NCI-H345 treated with DMSO at 0.1 percent for 48 hours (cell line): ENCODE data around the gene TCF12.
"Not testable (repeated sequence)": the region's sequence is repeated elsewhere in the genome, so short reads cannot be mapped to it uniquely, and the experiment has no call there.

Experiments used
- DNase-seq: peaks from one replicate; lab custom pipeline; 2025; ENCODE audit not compliant: unreplicated experiment; lab: John Stamatoyannopoulos, UW

The TCF12 gene

DNA sequence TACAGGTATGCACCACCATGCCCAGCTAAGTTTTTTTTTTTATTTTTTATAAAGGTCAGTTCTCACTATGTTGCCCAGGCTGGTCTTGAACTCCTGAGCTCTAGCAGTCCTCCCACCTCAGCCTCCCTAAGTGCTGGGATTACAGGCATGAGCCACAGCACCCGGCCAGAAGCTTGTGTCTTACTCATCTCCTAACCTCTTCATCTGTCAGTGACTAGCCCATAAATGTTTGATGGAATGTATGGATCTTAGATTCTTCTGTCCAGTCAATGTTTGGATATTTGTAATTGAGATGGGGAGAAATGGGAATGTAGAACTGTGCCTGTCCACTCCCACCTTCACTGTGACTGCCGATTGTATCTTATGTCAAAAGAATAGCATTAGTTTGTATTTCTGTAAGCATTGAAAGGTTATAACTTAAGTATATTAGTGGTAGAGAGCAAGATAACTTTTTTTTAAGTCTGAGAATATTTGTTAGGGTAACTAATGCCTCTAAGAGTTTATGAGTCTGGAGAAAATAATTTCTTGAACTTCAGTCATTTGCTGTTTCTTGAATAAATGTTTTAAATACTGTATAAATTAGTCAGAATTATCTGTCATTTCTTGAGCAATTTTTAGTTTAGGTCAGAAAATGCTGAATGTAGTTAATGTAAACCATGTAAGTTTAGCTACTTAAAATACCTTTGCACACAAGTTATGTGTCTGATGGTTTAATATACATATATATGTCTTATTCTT lies 242.5 kb downstream of the TCF12 start:
- DNase-seq: no peak

DNA sequence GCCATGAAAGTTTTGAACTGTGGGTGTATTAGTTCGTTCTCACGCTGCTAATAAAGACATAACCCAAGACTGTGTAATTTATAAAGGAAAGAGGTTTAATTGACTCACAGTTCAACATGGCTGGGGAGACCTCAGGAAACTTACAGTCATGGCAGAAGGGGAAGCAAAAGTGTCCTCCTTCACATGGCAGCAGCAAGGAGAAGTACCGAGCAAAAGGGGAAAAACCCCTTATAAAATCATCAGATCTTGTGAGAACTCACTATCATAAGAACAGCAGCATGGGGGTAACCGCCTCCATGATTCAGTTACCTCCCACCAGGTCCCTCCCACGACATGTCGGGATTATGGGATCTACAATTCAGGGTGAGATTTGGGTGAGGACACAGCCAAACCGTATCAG lies 245.8 kb downstream of the TCF12 start:
- DNase-seq: not testable (repeated sequence)

DNA sequence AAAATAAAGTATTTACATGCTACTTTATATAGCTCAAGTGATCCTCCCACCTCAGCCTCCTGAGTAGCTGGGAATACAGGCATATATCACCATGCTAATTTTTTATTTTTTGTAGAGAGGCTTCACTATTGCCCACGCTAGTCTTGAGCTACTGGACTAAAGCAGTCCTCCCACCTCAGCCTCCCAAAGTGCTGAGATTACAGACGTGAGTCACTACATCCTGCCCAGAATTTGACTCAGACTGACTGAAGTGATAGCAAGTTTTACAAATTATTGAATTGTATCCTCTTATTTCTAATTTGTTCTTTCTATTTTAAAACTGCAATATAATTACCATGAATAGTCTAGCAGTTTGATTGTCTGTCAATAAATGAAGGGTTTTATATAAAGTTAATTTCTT lies 247.5 kb downstream of the TCF12 start:
- no peak for DNase-seq

DNA sequence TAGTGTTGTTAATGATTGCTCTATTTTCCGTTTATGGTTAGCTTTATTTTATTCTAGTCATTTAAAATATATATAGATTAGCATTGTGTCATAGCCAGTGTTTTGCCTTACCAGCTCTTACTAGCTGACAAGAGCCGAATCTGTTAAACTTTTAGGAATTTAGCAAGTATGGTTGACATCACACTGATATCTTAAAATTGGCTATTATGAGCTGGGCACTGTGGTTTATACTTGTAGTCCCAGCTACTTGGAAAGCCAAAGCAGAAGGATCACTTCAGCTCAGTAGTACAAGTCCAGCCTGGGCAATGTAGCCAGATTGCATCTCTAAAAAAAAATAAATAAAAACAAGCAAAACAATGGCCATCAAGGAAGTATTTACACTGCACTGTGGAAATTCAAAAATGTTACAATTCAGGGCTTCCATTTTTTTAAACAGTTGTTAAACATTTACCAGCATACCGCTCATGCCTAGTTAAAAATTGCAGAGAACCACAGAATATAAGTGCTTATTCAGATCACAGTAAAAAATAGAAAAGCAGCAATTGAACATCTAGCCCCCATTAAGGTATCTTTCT lies 249.5 kb downstream of the TCF12 start:
- no peak for DNase-seq

DNA sequence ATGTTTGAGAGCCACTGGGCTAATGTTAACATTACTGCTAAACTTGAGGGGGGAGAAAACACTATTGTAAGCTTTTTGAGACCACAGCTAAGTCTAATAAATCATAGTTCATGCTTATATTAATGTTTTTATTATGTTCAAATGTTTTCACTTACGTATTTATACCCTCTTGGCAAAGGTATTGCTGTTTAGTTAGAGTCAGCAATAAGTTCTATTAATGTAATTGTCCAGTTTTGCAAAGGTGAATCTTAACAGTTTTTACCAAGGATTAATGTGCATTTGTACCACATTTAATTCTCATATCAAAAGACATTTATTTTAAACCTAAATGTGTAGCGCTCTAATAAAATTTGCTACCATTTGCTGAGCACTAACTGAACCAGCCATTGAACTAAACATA lies 251.2 kb downstream of the TCF12 start:
- DNase-seq: no peak

DNA sequence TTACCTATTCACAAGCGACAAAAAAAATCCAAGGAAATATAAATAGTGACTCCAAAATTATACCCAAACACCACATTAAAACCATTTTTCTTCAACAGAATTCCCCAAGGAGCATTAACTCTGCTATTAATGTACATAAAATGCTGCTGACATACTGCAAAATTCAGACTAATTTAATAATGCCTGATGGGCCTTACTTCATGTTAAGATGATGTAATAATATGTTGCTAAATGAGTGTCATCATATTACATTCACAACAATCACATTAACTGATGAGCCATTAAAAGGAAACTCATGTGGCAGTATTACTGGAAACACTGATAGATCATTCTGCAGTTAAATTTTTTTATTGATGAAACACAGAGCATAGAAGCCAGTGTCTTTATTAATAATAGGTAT lies 253.0 kb downstream of the TCF12 start:
- no peak for DNase-seq

DNA sequence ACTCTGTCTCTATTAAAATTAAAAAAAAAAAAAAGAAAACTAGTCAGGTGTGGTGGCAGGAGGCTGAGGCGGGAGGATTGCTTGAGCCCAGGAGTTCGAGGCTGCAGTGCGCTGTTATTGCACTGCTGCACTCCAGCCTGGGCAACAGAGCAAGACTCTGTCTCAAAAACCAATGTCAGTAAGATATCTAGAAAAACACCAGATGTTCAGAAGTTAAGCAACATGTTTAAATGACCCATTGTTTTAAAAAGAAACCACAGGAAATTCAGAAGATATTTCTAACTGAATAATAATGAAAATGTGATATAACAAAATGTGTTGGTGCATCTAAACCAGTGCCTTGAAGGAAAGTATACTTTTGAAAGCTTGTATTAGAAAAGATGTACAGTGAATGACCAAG lies 254.5 kb downstream of the TCF12 start:
- no peak for DNase-seq

DNA sequence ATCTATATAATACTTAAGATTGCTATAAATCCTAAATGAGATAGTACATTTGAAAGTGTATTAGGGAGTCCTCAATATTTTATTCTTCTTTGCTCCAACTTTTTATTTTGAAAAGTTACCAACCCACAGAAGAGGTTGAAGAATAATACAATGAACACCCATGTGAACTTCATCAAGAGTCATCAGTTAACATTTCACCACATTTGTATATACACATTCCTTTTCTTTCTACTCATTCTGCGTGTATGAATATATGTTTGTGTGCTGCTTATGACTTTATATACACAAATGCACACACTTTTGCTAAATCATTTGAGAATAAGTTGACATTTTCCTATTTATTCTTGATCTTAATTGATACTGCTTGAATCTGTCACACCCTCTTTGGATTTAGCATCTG lies 264.6 kb downstream of the TCF12 start:
- no peak for DNase-seq

DNA sequence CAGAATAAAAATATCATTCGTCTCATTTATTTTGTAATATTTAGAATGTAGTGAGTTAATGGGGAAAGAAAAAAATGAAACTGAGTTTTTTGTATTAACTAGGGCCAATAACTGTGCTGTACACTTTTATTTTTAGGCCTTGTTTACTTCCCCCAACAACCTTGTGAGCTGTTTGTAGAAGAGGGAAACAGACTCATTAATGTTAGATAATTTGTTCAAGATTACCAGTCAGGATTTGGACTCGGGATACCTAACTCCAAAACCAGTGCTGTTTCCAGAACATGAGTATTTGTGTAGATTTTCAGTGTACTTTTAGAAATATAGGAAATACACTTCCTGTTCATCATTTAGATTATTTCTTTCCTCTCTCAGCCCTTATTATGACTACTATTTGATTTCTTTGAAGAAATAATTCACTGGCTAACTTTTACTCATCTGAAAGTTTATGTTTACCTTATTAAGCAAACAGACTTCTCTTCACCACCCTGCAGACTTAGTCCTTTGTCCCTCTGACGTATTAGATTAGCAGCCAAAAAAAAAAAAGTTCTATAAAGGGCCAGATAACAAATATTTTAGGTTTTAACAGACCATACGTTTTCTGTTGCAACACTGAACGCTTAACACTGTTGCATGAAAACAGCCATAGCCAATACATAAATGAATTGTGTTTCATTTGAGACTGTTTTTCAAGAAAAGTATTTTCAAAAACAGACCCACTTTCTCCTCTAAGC lies 265.3 kb downstream of the TCF12 start:
- DNase-seq: no peak

DNA sequence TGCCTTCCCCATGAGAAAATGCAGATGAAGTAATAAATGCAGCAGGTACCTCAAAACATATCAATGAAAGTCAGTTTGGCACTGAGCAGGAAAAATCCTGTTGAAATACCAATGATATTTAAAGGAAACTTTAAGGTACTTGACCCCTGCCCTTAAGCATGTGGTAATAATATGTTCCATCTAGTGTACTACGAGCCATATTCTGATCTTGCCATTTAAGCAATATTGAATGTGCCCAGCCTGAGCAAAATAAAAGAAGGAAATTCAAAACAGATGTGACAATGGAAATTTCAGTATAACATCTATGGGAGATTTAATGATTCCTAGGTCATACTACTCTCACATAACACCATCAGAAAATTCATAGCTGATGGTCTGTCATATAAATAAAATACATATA lies 266.1 kb downstream of the TCF12 start:
- no peak for DNase-seq

DNA sequence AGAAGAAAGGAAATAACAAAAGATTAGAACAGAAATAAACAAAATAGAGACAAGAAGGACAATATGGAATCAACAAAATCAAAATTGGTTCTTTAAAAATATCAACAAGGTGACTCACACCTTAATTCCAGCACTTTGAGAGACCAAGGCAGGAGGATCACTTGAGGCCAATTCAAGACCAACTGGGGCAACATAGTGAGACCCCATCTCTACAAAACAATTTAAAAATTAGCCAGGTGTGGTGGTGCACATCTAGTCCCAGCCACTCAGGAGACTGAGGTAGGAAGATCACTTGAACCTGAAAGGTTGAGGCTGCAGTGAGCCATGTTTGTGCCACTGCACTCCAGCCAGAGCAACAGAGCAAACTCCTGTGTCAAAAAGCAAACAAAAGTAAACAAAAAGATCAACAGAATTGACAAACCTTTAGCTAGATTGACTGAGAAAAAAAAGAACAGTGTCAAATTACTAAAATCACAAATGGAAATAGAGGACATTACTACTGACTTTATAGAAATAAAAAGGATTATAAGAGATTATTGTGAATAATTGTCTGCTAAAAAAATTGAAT lies 267.1 kb downstream of the TCF12 start:
- no peak for DNase-seq

DNA sequence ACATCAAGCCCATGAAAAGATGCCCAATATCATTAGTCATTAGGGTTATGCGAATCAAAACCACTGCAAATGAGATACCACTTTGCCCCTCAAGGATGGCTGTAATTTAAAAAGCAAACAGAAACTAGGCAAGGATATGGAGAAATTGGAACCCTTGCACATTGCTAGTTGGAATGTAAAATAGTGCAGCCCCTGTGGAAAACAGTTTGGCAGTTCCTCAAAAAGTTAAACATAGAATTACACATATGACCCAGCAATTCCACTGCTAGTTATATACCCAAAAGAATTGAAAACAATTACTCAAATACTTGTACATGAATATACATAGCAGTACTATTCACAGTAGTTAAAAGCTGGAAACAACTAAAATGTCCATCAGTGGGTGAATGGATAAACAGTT lies 271.0 kb downstream of the TCF12 start:
- DNase-seq: no peak

DNA sequence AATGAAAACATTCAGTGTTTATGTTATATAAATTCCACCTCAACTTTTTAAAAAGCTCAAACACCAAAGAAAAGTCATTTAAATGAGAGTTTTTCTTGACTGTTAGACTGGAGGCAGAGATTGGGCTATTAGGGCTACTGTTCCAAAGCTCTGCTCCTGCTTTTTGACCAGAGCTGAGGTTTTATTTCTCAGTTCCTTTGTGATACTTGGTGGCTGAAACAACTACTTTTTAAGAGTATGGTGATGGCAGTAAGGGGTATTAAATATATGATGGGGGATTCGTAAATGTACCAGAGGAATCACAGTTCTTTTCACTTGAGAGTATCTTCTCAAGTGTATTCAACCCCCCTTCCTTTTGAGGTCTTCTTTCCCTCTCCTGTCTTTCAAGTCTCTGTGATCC lies 271.8 kb downstream of the TCF12 start:
- no peak for DNase-seq

DNA sequence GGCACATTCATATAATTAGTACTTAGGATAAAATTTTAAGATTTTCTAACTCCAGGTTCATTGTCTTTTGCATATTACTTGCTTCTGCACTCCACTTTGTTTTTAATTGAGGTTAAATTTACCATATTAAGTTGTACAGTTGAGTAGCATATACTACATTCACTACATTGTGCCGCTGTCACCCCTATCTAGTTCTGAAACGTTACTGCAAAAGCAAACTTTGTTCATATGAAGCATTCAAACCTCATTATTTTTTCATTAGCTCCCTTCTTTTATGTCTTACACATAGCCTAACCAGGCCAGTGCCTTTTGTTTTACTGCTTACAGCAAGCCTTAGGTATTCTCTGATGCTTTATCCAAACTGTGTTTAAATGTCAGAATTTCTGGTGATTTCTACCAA lies 274.7 kb downstream of the TCF12 start:
- no peak for DNase-seq

DNA sequence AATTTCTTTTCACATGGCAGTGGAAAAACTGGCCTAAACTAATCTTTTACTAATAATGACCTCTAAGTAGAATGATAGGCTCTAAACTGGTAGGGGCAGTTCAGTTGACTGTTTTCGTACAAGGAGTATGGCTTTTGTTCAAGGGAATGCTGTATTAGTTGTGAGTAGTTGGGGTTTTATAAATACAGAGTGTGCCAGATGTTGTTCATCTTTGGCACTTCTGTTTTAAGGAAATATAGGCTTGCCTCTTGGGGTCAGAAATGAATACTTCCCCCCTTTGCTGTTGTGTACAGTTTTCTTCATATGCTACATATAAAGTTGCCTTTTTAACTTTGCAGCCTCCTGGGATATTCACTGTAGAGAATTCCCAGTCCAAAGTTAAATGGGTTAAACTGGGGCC lies 276.9 kb downstream of the TCF12 start:
- no peak for DNase-seq

DNA sequence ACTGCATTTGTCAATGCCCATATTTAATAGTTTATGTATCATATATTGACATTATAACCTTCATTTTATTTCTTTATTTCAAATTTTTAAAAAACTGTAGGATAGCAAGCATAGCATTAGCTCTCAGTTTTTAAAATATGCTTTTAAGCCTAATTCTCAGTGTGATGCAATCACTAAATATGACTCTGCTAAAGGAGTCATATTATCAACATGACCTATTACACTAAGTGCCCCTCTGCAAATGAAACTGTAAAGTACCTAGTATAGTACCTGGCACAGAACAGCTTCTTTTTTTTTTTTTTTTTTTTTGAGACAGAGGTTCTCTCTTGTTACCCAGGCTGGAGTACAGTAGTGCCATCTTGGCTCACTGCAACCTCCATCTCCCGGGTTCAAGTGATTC lies 278.4 kb downstream of the TCF12 start:
- no peak for DNase-seq

DNA sequence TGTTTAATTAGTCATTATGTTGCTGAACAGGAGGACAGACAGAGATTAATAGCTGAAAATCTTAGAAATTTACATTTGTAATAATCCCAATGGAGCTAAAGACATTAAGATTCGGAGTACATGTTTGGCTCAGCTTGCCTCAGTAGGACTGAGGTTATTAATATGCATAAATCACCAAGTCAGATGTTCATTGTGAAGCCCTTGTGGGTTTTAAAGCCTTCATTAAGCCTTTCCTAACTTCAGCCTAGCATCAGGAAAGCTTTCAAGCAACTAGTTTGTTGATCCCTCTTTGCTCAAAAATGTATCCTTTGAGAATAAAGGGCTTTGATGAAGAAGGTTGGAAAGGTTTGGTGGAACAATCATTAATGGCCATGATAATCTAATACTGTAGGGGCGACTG lies 279.7 kb downstream of the TCF12 start:
- DNase-seq: no peak

DNA sequence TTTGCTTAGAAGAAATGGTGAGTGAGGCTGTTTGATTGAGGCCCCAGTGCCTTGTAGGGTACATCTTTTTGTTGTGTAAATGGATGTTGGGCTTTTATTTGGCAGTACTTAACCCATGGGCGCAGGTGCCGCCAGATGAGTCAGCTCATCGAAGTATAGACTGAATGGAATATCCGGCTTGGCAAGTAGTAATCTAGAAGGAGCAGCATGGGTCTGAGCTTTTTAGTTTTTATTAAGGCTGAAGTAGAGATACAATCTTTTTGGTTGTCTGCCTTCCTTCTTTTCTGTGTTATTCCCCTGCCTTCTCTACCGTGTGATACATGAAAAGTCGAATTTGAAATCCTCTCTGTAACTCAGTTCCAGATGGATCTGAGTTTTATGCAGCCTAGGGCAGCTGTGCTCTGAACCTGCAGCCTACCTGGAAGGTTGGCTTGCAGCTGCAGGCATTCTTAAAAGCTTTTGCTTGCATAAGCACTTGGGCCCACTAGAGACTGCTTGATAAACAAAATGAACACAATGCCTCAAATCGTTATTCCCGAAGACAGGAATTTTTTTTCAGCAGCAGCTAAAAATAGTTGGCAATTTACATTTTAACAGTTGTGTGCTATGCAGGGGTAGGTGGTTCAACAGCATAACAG lies 280.3 kb downstream of the TCF12 start:
- DNase-seq: peak; percentile 95

DNA sequence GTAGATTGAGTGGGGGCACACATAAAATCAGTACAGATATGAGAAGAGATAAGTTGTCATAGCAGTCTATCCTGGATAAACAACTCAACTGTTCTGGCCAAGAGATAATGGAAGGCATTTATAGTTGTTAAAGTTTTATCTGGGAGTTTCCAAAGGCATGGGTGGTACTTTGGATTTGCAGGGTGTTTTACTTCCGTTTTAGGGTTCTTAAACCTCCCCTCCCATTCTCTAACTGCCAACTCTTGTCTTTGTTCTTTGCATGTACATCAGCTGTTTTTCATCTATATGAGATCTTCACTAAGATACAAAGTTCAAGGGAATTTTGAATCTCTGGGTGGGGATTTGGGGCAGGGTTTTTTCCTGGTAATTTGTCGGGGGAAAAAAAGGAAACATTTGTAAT lies 283.1 kb downstream of the TCF12 start:
- no peak for DNase-seq

DNA sequence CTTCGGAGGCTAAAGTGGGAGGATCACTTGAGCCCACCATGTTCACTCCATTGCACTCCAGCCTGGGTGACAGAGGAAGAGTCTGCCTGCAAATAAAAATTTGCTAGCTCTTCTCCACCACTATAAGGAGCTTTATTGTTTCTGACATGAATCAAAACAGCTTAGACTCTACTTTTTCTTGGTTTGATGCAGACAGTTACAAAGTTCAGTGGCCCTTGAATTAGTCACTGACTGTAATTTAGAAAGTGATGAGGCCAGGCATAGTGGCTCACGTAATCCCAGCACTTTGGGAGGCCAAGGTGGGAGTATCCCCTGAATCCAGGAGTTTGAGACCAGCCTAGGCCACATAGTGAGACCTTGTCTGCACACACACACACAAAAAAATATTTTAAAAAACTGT lies 285.5 kb downstream of the TCF12 start:
- no peak for DNase-seq

DNA sequence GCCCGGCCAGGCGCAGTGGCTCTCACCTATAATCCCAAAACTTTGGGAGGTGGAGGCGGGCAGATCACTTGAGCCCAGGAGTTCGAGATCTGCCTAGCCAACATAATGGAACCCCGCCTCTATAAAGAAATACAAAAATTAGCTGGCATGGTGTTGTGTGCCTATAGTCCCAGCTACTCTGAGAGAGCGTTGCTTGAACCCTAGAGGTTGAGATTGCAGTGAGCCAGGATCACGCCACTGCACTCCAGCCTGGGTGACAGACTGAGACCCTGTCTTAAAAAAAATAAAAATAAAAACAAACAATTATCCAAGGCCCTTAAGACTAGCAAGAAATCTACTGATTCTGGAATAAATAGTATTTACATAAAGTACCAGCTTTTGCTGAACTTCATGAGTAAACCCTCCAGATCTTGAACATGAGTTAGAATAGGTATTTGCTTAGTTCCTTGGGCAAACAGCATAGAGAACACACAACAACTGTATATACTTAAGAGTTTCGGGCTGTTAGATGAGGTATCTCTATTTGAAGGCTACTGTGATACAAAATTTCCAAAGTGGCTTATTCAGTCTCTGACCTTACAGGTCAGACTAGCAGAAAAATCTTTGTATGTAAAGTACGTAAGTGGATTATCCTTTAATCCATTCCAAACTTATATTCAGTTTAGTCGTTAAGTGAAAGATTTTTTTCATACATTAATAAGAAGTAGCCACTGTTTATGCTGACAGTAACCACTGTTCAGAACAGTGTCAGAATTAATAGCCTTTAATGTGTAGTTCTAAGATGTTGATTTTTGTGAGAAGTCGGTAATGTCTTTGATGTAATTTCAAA lies 286.8 kb downstream of the TCF12 start:
- DNase-seq: no peak
